C4-2B (cell line): ENCODE measurements around the gene CA5A.

Experiments
- CTCF ChIP-seq: fragments of 450-650 bp; conservative IDR thresholded peaks from 2 replicates; pipeline ENCODE4 v1.5.1; 2017; ENCODE audit warnings: mild to moderate bottlenecking
- ZFX ChIP-seq: fragments of 450-650 bp; IDR thresholded peaks from 2 replicates; pipeline ENCODE4 v1.6.1; 2017

- TF ChIP-seq CTCF: no peak
- TF ChIP-seq ZFX: no peak
Observed at GRCh38 chr16:87918338-87918737, 18.0 kb downstream of the CA5A start.
